ENCODE results near the gene SMPDL3A. TPM values are rescaled to one million over a fixed set of nuclear protein-coding genes. Genes with fewer than 3 reads are reported as not detected.
A peak's percentile ranks its signal among the peaks of the same experiment; 100 is the strongest.

The SMPDL3A gene
- total and polyA plus RNA-seq, 2 of the 13 experiments (the other 11 are each of a cell fraction or from before 2014, with no cell fraction given): 7.8 to 17.3 TPM

DNA sequence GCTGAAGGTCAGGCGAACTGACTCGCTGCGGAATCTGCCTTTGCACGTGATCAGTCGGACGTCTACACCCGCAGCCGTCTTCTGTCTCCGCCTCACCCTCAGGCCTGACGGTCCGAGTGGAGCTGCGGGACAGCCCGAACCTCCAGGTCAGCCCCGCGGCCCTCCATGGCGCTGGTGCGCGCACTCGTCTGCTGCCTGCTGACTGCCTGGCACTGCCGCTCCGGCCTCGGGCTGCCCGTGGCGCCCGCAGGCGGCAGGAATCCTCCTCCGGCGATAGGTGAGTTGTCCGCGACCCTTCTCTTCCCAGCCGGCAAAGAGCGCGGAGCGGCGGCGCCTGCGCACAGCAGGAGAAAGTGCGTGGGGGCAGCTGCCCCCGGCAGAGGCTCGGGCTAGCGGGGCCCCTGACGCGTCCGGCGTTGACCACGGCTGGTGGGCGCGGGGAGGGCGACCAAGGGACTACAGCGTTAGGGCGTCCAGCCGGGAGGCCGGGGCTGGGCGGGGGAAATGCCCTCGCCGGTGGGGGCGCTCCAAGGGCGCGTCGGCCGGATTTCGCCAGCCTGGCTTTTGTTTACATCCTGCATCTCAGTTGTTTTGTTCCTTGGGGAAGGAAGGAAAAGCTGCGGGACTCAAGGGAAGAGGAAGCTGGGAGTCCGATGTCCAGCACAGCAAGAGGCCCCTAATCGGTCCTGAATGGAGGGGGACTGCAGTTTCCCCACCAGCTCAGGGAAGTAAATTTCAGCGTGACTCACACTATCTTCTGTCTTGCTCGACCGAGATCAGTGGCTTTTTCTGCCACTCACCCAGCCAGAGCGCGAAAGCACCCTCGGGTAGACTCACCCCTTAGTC is at the start of gene SMPDL3A (continued):
- peak; percentile 74 for TF ChIP-seq GFI1 (CRISPR knock-in tag; IDR thresholded peaks at IDR 0.05; ENCODE audit: borderline replicate concordance)
- TF ChIP-seq REST (IDR thresholded peaks at IDR 0.05; ENCODE audit: borderline replicate concordance in 1 of 2, low read depth in 1 of 2, low read length in 2 of 2): peak in 1 of 2 experiments; percentile 40; a peak in 1 of 4 replicates
- no peak; the same call in 1 of the 2 replicates for TF ChIP-seq MIER2 (CRISPR knock-in tag; IDR thresholded peaks at IDR 0.05)
- peak; percentile 99 for TF ChIP-seq ZNF605 (CRISPR knock-in tag; IDR thresholded peaks at IDR 0.05)
- TF ChIP-seq NFRKB (IDR thresholded peaks at IDR 0.05): no peak
- TF ChIP-seq ZMAT5 (CRISPR knock-in tag; IDR thresholded peaks at IDR 0.05; ENCODE audit: borderline replicate concordance, low read depth): 0 out of 2 replicates have a peak, but pooled peaks have one; percentile 62
- TF ChIP-seq ZFP62 (CRISPR knock-in tag; IDR thresholded peaks at IDR 0.05): no peak
- TF ChIP-seq TEF (CRISPR knock-in tag; IDR thresholded peaks at IDR 0.05): peak; percentile 48; the same call in 1 of the 2 replicates
- TF ChIP-seq MAF1 (CRISPR knock-in tag; IDR thresholded peaks at IDR 0.05; ENCODE audit: borderline replicate concordance): peak; percentile 83; the same call in 1 of the 2 replicates
- no peak for TF ChIP-seq NCOA5 (CRISPR knock-in tag; IDR thresholded peaks at IDR 0.05)
- TF ChIP-seq NFYC (CRISPR knock-in tag; IDR thresholded peaks at IDR 0.05): no peak
- TF ChIP-seq THAP9 (CRISPR knock-in tag; IDR thresholded peaks at IDR 0.05; ENCODE audit: borderline replicate concordance): peak; percentile 95
- TF ChIP-seq ZNF749 (CRISPR knock-in tag; IDR thresholded peaks at IDR 0.05; ENCODE audit: borderline replicate concordance): peak; percentile 91; the same call in 1 of the 2 replicates
- TF ChIP-seq POLR2A (IDR thresholded peaks at IDR 0.05; ENCODE audit: insufficient read depth in 1 of 2, low read depth in 2 of 2, low read length in 2 of 2): peak; percentile 55 to 72
- peak; percentile 83; the same call in 1 of the 2 replicates for TF ChIP-seq GZF1 (CRISPR knock-in tag; IDR thresholded peaks at IDR 0.05)
- peak; percentile 85; the same call in 1 of the 2 replicates for TF ChIP-seq IRF1 (CRISPR knock-in tag; IDR thresholded peaks at IDR 0.05; ENCODE audit: low read depth)
- no peak for TF ChIP-seq U2AF2 (IDR thresholded peaks at IDR 0.05; ENCODE audit: low read depth, low read length)
- TF ChIP-seq SPEN (CRISPR knock-in tag; IDR thresholded peaks at IDR 0.05; ENCODE audit: low read depth): peak; percentile 81
